ENCODE results near the gene GTPBP4.
A peak's percentile ranks its signal among the peaks of the same experiment; 100 is the strongest.

GTPBP4 gene

GRCh38 chr10:970311-971149, 17.7 kb upstream of the GTPBP4 start:
- TF ChIP-seq TSHZ2 (CRISPR knock-in tag; IDR thresholded peaks at IDR 0.05) (peak; percentile 26; the same call in 1 of the 2 replicates), TOX (CRISPR knock-in tag; IDR thresholded peaks at IDR 0.05; ENCODE audit: borderline replicate concordance) (no peak)
- peak; percentile 89 for ATAC-seq

GRCh38 chr10:971150-971542, 17.1 kb upstream of the GTPBP4 start:
- TF ChIP-seq CREB5 (CRISPR knock-in tag; IDR thresholded peaks at IDR 0.05; ENCODE audit: low read depth) (peak; percentile 54; the same call in 1 of the 2 replicates), GLIS3 (CRISPR knock-in tag; IDR thresholded peaks at IDR 0.05) (no peak)
- peak; percentile 73 for ATAC-seq

GRCh38 chr10:971613-972012, 16.6 kb upstream of the GTPBP4 start:
- no peak; the same call in 2 of the 3 replicates for ATAC-seq
- no peak for TF ChIP-seq TCF4 (CRISPR knock-in tag; IDR thresholded peaks at IDR 0.05; ENCODE audit: borderline replicate concordance)
- no peak for TF ChIP-seq ISL1 (CRISPR knock-in tag; IDR thresholded peaks at IDR 0.05)
- no peak for TF ChIP-seq TSHZ2 (CRISPR knock-in tag; IDR thresholded peaks at IDR 0.05)
- TF ChIP-seq GLIS3 (CRISPR knock-in tag; IDR thresholded peaks at IDR 0.05) = no peak
- TF ChIP-seq CSDC2 (CRISPR knock-in tag; IDR thresholded peaks at IDR 0.05) = no peak
- TF ChIP-seq PATZ1 (CRISPR knock-in tag; IDR thresholded peaks at IDR 0.05; ENCODE audit: borderline replicate concordance) = no peak
- TF ChIP-seq RARB (CRISPR knock-in tag; IDR thresholded peaks at IDR 0.05) = no peak
- no peak for TF ChIP-seq CREB5 (CRISPR knock-in tag; IDR thresholded peaks at IDR 0.05; ENCODE audit: low read depth)
- TF ChIP-seq ZFP30 (CRISPR knock-in tag; IDR thresholded peaks at IDR 0.05) = no peak
- TF ChIP-seq PPARA (CRISPR knock-in tag; IDR thresholded peaks at IDR 0.05; ENCODE audit: borderline replicate concordance) = no peak
- TF ChIP-seq POU6F1 (CRISPR knock-in tag; IDR thresholded peaks at IDR 0.05; ENCODE audit: borderline replicate concordance, low read depth) = no peak
- TF ChIP-seq ZNF565 (CRISPR knock-in tag; conservative IDR thresholded peaks at IDR 0.05; ENCODE audit: low read depth) = no peak

Data from SK-N-SH treated with all-trans-retinoic acid at 6 μM for 48 hours (cell line).